ENCODE results near the gene ADD3.

DNA sequence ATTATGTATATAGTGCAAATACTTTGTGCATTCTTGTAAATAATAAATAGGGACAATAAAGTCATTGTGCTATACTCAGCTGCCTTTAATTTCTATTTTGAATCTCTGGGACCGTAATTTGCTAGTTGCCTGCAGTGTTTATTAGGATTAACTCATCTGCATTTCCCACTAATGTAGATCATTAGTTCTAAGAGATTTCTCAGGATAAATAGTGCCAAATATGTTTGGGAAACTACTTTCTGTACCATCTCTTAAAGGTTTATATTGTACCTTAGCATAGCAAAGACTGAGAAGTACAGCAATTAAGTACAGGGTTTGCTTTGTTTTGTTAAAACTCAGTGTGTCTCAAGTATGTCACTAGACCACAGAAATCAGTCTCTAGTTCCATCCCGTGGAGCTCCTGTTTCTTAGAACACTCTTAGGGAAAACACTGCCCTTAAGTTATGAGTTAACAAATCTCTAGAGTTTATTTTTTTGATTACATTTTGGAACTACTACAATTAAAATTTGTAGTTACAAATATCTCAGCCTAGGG lies 26.0 kb downstream of the ADD3 start:
- no peak for TF ChIP-seq ARNT (IDR thresholded peaks at IDR 0.05)
- no peak for TF ChIP-seq FOXM1 (IDR thresholded peaks at IDR 0.05; ENCODE audit: borderline replicate concordance)
- no peak for TF ChIP-seq FOXA1 (IDR thresholded peaks at IDR 0.05)
- no peak for TF ChIP-seq BHLHE40 (IDR thresholded peaks at IDR 0.05; ENCODE audit: borderline replicate concordance)
- no peak for TF ChIP-seq NFRKB (IDR thresholded peaks at IDR 0.05)
- TF ChIP-seq ELF4 (IDR thresholded peaks at IDR 0.05): no peak
- TF ChIP-seq SP1 (IDR thresholded peaks at IDR 0.05): no peak
- TF ChIP-seq FOXK2 (IDR thresholded peaks at IDR 0.05): no peak
- no peak for TF ChIP-seq ZNF384 (IDR thresholded peaks at IDR 0.05)
- no peak for TF ChIP-seq L3MBTL2 (conservative IDR thresholded peaks at IDR 0.05)
- TF ChIP-seq HDGF (IDR thresholded peaks at IDR 0.05; ENCODE audit: borderline replicate concordance): no peak
- TF ChIP-seq SUZ12 (IDR thresholded peaks at IDR 0.05): no peak
- no peak for TF ChIP-seq LEF1 (IDR thresholded peaks at IDR 0.05; ENCODE audit: borderline replicate concordance)
